Tibial nerve (tissue), 4 donors: ENCODE measurements around the gene EDEM2. TPM values are rescaled to one million over a fixed set of nuclear protein-coding genes. Genes with fewer than 3 reads are reported as not detected.
"Not testable (repeated sequence)": the region's sequence is repeated elsewhere in the genome, so short reads cannot be mapped to it uniquely, and the experiment has no call there.

Source experiments
- DNase-seq, 2 donors: peaks; one replicate each; pipeline ENCODE4 v3.0.0-alpha.2; 2019; ENCODE audit warnings: low spot score in 2 of 2
- H3K27ac ChIP-seq, 4 donors: fragments of 200-600 bp; sonication (generic) in 3 of 4; one replicate each; pipeline ENCODE4 v1.5.1; 2017 to 2019; ENCODE audit warnings: mild to moderate bottlenecking in 1 of 4
- H3K27me3 ChIP-seq, 2 donors: fragments of 200-600 bp; sonication (generic) in 1 of 2; one replicate each; pipeline versions ENCODE4 v1.5.1 to v1.6.0; 2017 to 2019
- H3K36me3 ChIP-seq, 3 donors: fragments of 200-600 bp; sonication (generic); one replicate each; pipeline ENCODE4 v1.5.1; 2018 to 2019
- H3K4me1 ChIP-seq, 4 donors: fragments of 200-600 bp; sonication (generic) in 3 of 4; one replicate each; pipeline ENCODE4 v1.5.1; 2017 to 2019
- H3K4me3 ChIP-seq, 4 donors: fragments of 200-600 bp; sonication (generic) in 3 of 4; one replicate each; pipeline ENCODE4 v1.5.1; 2017 to 2019; ENCODE audit warnings: mild to moderate bottlenecking in 1 of 4, moderate library complexity in 1 of 4
- H3K9me3 ChIP-seq, 4 donors: fragments of 200-600 bp; sonication (generic) in 3 of 4; one replicate each; pipeline ENCODE4 v1.5.1; 2017 to 2019
- EP300 ChIP-seq, 2 donors: sonication (generic); formaldehyde crosslinking; IDR thresholded peaks; one replicate each; pipeline ENCODE4 v1.6.1; 2017; ENCODE audit warnings: antibody characterized with exemption in 2 of 2, mild to moderate bottlenecking in 1 of 2
- POLR2A ChIP-seq, 2 donors: fragments of 450-650 bp; IDR thresholded peaks; one replicate each; pipeline ENCODE4 v1.6.1; 2017; ENCODE audit warnings: antibody characterized with exemption in 2 of 2, mild to moderate bottlenecking in 2 of 2, moderate library complexity in 2 of 2
- WGBS, 2 donors: methylation state at CpG; one replicate each; pipeline ENCODE4 v1.1.5; 2018; 5-methylcytosine and 5-hydroxymethylcytosine counted together
- total RNA-seq, 4 donors: library from RNA; depleted of rRNA; stranded (reverse); fragments of >200 nt; gene quantifications; one replicate each; pipeline ENCODE4 v1.1.0, GENCODE V29; 2016
- TF ChIP-seq, protein P1 (sequence below), 5 experiments: fragments of 200-600 bp in 3 of 5; fragments of 450-650 bp in 2 of 5; sonication (generic) in 3 of 5; IDR thresholded peaks; one replicate each; pipeline ENCODE4 v1.5.1; 2016 to 2019; ENCODE audit warnings: antibody characterized with exemption in 5 of 5, mild to moderate bottlenecking in 3 of 5, moderate library complexity in 2 of 5

Gene EDEM2
- total RNA-seq, 4 donors from 2014 or later: 19.6 to 29.7 (median 25.2) TPM

DNA sequence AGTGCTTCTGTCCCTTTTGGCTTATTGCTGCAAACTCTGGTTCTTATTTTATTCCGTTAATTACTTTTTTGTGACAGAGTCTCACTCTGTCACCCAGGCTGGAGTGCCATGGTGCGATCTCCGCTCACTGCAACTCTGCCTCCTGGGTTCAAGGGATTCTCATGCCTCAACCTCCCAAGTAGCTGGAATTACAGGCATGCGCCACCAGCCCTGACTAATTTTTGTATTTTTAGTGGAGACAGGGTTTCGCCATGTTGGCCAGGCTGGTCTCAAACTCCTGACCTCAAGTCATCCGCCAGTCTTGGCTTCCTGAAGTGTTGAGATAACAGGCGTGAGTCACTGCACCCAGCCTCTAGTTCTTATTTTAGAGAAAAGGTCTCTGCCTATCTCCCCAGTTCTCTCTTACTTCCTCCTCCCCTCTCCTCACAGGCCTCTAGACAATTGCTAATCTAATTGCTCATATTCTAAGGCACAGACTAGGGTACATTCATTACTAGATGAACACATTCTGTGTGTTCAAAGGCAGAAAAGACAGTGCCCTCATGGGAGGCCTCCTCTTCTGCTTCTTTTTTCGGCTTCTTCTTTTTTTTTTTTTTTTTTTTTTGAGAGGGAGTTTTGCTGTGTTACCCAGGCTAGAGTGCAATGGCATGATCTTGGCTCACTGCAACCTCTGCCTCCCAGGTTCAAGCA is 27.0 kb downstream of the EDEM2 start:
- no peaks in the 10 kb centered on the region for H3K9me3 ChIP-seq
- TF ChIP-seq, protein P1, sequence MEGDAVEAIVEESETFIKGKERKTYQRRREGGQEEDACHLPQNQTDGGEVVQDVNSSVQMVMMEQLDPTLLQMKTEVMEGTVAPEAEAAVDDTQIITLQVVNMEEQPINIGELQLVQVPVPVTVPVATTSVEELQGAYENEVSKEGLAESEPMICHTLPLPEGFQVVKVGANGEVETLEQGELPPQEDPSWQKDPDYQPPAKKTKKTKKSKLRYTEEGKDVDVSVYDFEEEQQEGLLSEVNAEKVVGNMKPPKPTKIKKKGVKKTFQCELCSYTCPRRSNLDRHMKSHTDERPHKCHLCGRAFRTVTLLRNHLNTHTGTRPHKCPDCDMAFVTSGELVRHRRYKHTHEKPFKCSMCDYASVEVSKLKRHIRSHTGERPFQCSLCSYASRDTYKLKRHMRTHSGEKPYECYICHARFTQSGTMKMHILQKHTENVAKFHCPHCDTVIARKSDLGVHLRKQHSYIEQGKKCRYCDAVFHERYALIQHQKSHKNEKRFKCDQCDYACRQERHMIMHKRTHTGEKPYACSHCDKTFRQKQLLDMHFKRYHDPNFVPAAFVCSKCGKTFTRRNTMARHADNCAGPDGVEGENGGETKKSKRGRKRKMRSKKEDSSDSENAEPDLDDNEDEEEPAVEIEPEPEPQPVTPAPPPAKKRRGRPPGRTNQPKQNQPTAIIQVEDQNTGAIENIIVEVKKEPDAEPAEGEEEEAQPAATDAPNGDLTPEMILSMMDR (IDR thresholded peaks at IDR 0.05): no peak
- TF ChIP-seq POLR2A (IDR thresholded peaks at IDR 0.05) (no peak), EP300 (IDR thresholded peaks at IDR 0.05) (no peak)
- H3K36me3 ChIP-seq: peaks cover 5 to 98% (median 11%) of the 10 kb centered on the region in 3 donors
- WGBS, 2 donors: 86 to 87% methylated on average over 8 of the region's 8 CpGs
- peaks cover 0 to 30% (median 0%) of the 10 kb centered on the region in 4 donors for H3K4me1 ChIP-seq
- no peak for DNase-seq
- H3K27me3 ChIP-seq: no peaks in the 10 kb centered on the region
- peak overlapping the region in 2 of 4 donors; percentile 19 to 63 for H3K27ac ChIP-seq
- H3K4me3 ChIP-seq: no peak overlapping the region

DNA sequence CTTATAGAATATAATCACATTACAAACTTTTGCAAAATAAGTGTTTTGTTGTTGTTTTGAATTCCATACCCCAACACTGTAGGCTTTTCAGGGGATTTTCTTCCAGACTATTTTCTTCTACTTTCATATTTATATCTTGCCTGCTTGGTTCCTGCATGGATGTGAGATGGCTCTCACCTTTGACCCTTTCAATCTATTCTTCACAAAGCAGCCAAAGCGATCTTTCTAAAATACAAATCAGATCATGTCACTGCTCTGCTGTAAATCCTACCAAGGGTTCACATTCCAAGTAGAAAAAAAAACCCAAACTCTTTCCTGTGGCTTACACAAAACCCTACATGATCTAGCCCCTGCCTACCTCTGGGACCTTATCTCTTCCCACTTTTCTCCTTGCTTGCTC is 29.5 kb downstream of the EDEM2 start:
- no peak for DNase-seq
- Histone ChIP-seq H3K27me3 (no peaks in the 10 kb centered on the region), H3K9me3 (no peaks in the 10 kb centered on the region), H3K27ac (peak overlapping the region in 2 of 4 donors; percentile 63 to 72), H3K36me3 (peaks cover 5 to 87% (median 11%) of the 10 kb centered on the region in 3 donors), H3K4me3 (no peak overlapping the region), H3K4me1 (peaks cover 0 to 30% (median 0%) of the 10 kb centered on the region in 4 donors)
- TF ChIP-seq, protein P1 (IDR thresholded peaks at IDR 0.05): no peak
- no peak for TF ChIP-seq POLR2A (IDR thresholded peaks at IDR 0.05)
- no peak for TF ChIP-seq EP300 (IDR thresholded peaks at IDR 0.05)
- WGBS, 2 donors: 47 to 54% methylated on average over 1 of the region's 1 CpG

DNA sequence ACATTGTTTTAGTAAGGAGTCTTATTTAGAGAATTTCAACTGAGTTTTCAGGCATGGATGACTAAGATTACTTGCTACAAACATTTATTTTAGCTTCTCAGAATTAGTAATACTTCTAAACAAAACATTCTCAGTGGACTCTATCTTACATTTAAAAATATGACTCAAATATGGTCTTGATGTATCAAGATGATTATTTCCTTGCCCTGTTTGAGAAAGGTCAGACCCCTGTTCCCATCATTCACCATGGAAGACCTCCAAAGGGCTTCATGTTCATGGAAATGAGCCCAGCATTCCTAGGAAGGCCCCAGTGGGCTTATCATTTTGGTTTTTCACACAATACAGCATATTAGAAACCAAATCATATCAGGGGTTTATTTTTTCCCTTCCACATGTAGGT is 29.9 kb downstream of the EDEM2 start:
- Histone ChIP-seq H3K4me1 (peaks cover 0 to 30% (median 0%) of the 10 kb centered on the region in 4 donors), H3K27ac (peak overlapping the region in 2 of 4 donors; percentile 45 to 72), H3K36me3 (peaks cover 5 to 83% (median 11%) of the 10 kb centered on the region in 3 donors), H3K4me3 (no peak overlapping the region), H3K9me3 (no peaks in the 10 kb centered on the region), H3K27me3 (no peaks in the 10 kb centered on the region)
- no peak for DNase-seq
- TF ChIP-seq POLR2A (IDR thresholded peaks at IDR 0.05) (no peak), EP300 (IDR thresholded peaks at IDR 0.05) (peak in 1 of 2 donors; percentile 65)
- TF ChIP-seq, protein P1 (IDR thresholded peaks at IDR 0.05): no peak

DNA sequence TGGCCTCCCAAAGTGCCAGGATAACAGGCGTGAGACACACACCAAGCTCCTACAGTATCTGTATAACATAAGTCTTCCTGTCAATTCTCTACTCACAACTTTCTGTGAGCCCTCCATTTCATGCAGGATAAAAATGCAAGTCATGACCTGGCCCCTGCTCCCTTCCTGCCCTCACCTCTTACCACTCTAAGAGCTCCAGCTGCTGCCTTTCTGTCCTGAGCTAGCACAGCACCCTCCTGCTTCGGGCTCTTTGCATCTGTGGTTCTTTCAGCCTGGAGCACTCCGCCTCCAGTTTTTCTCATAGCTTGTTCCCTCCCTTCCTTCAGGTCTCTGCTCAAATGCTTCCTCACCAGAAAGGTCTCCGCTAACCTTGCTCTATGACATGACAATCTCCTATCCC is 30.9 kb downstream of the EDEM2 start:
- TF ChIP-seq POLR2A (IDR thresholded peaks at IDR 0.05): no peak
- Histone ChIP-seq H3K9me3 (no peaks in the 10 kb centered on the region), H3K27me3 (no peaks in the 10 kb centered on the region), H3K4me3 (no peak overlapping the region), H3K4me1 (peaks cover 0 to 30% (median 0%) of the 10 kb centered on the region in 4 donors), H3K27ac (peak overlapping the region in 2 of 4 donors; percentile 45 to 72), H3K36me3 (peaks cover 5 to 73% (median 11%) of the 10 kb centered on the region in 3 donors)
- 81 to 84% methylated on average over 4 of the region's 4 CpGs for WGBS, 2 donors
- DNase-seq: no peak

DNA sequence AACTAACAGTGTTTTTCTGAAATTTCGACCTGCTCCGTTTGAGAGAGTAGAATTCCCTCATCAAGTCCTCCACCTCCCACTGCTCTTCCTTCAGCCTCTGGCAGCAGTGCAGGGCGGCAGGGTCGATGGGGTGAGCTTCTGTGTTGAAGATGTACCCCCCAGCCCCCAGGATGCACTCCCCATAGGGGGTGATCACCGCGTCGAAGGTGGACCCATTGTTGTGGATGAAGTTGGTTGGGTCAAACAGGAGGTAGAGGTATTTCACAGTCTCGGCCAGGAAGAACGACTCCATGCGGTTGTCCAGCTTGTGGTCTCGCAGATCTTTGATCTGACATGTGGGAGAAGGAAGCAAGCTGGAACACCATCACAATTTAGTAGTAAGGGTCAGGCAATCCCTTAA is 31.5 kb downstream of the EDEM2 start:
- TF ChIP-seq POLR2A (IDR thresholded peaks at IDR 0.05) (no peak), EP300 (IDR thresholded peaks at IDR 0.05) (no peak)
- TF ChIP-seq, protein P1 (IDR thresholded peaks at IDR 0.05): no peak
- no peak for DNase-seq
- 83 to 93% methylated on average over 11 of the region's 11 CpGs for WGBS, 2 donors

DNA sequence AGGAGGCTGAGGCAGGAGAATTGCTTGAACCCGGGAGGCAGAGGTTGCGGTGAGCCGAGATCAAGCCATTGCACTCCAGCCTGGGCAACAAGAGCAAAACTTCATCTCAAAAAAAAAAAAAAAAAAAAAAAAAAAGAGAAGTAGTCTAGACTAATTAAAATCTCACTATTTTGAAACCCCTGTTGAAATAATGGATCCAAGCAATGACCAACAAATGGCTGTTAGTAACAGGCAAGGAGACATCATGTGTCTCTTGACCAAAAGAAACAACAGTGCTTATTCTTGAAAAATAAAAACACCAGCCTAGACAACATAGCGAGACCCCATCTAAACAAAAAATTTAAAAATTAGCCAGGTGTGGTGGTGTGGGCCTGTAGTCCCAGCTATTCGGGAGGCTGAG is 34.9 kb downstream of the EDEM2 start:
- H3K4me1 ChIP-seq: peaks cover 0 to 17% (median 0%) of the 10 kb centered on the region in 4 donors
- H3K9me3 ChIP-seq, H3K4me3 ChIP-seq, H3K27me3 ChIP-seq, DNase-seq, H3K27ac ChIP-seq: not testable (repeated sequence)
- H3K36me3 ChIP-seq: peaks cover 0 to 34% (median 3%) of the 10 kb centered on the region in 3 donors
- 84 to 89% methylated on average over 5 of the region's 5 CpGs for WGBS, 2 donors

More for the DNA sequence above, 31.5 kb downstream of the EDEM2 start:
- no peak overlapping the region for H3K4me3 ChIP-seq
- H3K27ac ChIP-seq: peak overlapping the region in 2 of 4 donors; percentile 45 to 72
- peaks cover 0 to 30% (median 0%) of the 10 kb centered on the region in 4 donors for H3K4me1 ChIP-seq
- H3K9me3 ChIP-seq: no peaks in the 10 kb centered on the region
- peaks cover 5 to 67% (median 11%) of the 10 kb centered on the region in 3 donors for H3K36me3 ChIP-seq
- no peaks in the 10 kb centered on the region for H3K27me3 ChIP-seq
